OCI-LY1 (cell line): ENCODE results near the gene CEP85L.

Experiments
- H2AFZ ChIP-seq: fragments of 200-600 bp; sonication (generic), shearing (Covaris generic); 2 replicates; pipeline ENCODE4 v1.6.0; 2014; ENCODE audit warnings: antibody characterized with exemption, mild to moderate bottlenecking, low read length
- H3F3A ChIP-seq: fragments of 200-600 bp; sonication (generic), shearing (Covaris generic); 2 replicates; pipeline ENCODE4 v1.6.0; 2014; ENCODE audit warnings: mild to moderate bottlenecking, antibody characterized with exemption, low read length, moderate library complexity; ENCODE audit not compliant: insufficient read depth
- H3K27ac ChIP-seq: fragments of 200-600 bp; sonication (generic); 2 replicates; pipeline ENCODE4 v1.5.1; 2014; ENCODE audit warnings: low read length, mixed run types, mild to moderate bottlenecking, low read depth; ENCODE audit not compliant: poor library complexity, severe bottlenecking
- H3K27me3 ChIP-seq: fragments of 200-600 bp; sonication (generic); 2 replicates; pipeline ENCODE4 v1.6.0; 2014; ENCODE audit warnings: antibody characterized with exemption, mild to moderate bottlenecking, low read length, moderate library complexity; ENCODE audit not compliant: insufficient read depth
- H3K36me3 ChIP-seq: fragments of 200-600 bp; sonication (generic); 2 replicates; pipeline ENCODE4 v1.6.1; 2014; ENCODE audit warnings: mild to moderate bottlenecking, antibody characterized with exemption, low read length, moderate library complexity, mixed read lengths; ENCODE audit not compliant: insufficient read depth
- H3K4me1 ChIP-seq: fragments of 200-600 bp; sonication (generic); 2 replicates; pipeline ENCODE4 v1.5.1; 2014; ENCODE audit warnings: mild to moderate bottlenecking, low read length, moderate library complexity; ENCODE audit not compliant: insufficient read depth, severe bottlenecking
- H3K4me2 ChIP-seq: fragments of 200-600 bp; sonication (generic), shearing (Covaris generic); 2 replicates; pipeline ENCODE4 v1.6.1; 2014; ENCODE audit warnings: low read length
- H3K4me3 ChIP-seq: fragments of 200-600 bp; sonication (generic); 2 replicates; pipeline ENCODE4 v1.5.1; 2014; ENCODE audit warnings: low read length, low read depth, mild to moderate bottlenecking, mixed read lengths; ENCODE audit not compliant: poor library complexity, severe bottlenecking
- H3K79me2 ChIP-seq: fragments of 200-600 bp; shearing (Covaris generic); 2 replicates; pipeline ENCODE4 v1.6.1; 2016; ENCODE audit warnings: mixed run types, low read length, mixed read lengths; ENCODE audit not compliant: insufficient read depth
- H3K9ac ChIP-seq: fragments of 200-600 bp; sonication (generic), shearing (Covaris generic); 2 replicates; pipeline ENCODE4 v1.6.1; 2014; ENCODE audit warnings: mild to moderate bottlenecking, low read length, mixed read lengths
- H3K9me2 ChIP-seq: fragments of 200-600 bp; sonication (generic), shearing (Covaris generic); 2 replicates; pipeline ENCODE4 v1.6.1; 2014; ENCODE audit warnings: low read depth, mild to moderate bottlenecking, low read length, mixed read lengths
- H3K9me3 ChIP-seq: fragments of 200-600 bp; shearing (Covaris generic); 2 replicates; pipeline ENCODE4 v1.6.1; 2014; ENCODE audit warnings: low read length, mixed read lengths
- H4K20me1 ChIP-seq: fragments of 200-600 bp; sonication (generic), shearing (Covaris generic); 2 replicates; pipeline ENCODE4 v1.6.0; 2016; ENCODE audit warnings: mild to moderate bottlenecking, low read length; ENCODE audit not compliant: insufficient read depth
- CTCF ChIP-seq: fragments of 200-600 bp; sonication (generic), shearing (Covaris generic); IDR thresholded peaks from 2 replicates; pipeline ENCODE4 v1.5.1; 2017; ENCODE audit warnings: mild to moderate bottlenecking, antibody characterized with exemption, low read length, moderate library complexity, mixed read lengths
- EZH2 ChIP-seq: fragments of 200-600 bp; sonication (generic), shearing (Covaris generic); IDR thresholded peaks from 2 replicates; pipeline ENCODE4 v1.8.0; 2017; ENCODE audit warnings: borderline replicate concordance, mixed run types, mild to moderate bottlenecking, antibody characterized with exemption, low read length, moderate library complexity, mixed read lengths

CEP85L gene

GRCh38 chr6:118589649-118590365 is 61.6 kb downstream of the CEP85L start:
- H3K4me3 ChIP-seq, result no peak overlapping the region
- no peaks in the 10 kb centered on the region for H3K27me3 ChIP-seq
- no peaks in the 10 kb centered on the region for H4K20me1 ChIP-seq
- TF ChIP-seq CTCF, result no peak
- no peak for TF ChIP-seq EZH2
- H3K9me2 ChIP-seq, result no peaks in the 10 kb centered on the region
- H3K36me3 ChIP-seq, result no peaks in the 10 kb centered on the region
- no peaks in the 10 kb centered on the region for H3F3A ChIP-seq
- no peaks in the 10 kb centered on the region for H3K79me2 ChIP-seq
- H2AFZ ChIP-seq, result no peak overlapping the region
- H3K4me2 ChIP-seq, result no peak overlapping the region
- H3K4me1 ChIP-seq, result no peaks in the 10 kb centered on the region
- H3K9ac ChIP-seq, result no peak overlapping the region
- H3K27ac ChIP-seq, result no peak overlapping the region
- 0 out of 2 replicates have a peak, but pooled peaks cover 5% of the 10 kb centered on the region for H3K9me3 ChIP-seq

GRCh38 chr6:118589186-118589585 is 62.2 kb downstream of the CEP85L start:
- H3K4me2 ChIP-seq, result no peak overlapping the region
- H3K4me3 ChIP-seq, result no peak overlapping the region
- no peaks in the 10 kb centered on the region for H3K36me3 ChIP-seq
- H3K27me3 ChIP-seq, result no peaks in the 10 kb centered on the region
- no peaks in the 10 kb centered on the region for H4K20me1 ChIP-seq
- 0 out of 2 replicates have a peak, but pooled peaks cover 5% of the 10 kb centered on the region for H3K9me3 ChIP-seq
- H3K4me1 ChIP-seq, result no peaks in the 10 kb centered on the region
- H3F3A ChIP-seq, result no peaks in the 10 kb centered on the region
- TF ChIP-seq CTCF (no peak), EZH2 (no peak)
- no peak overlapping the region for H2AFZ ChIP-seq
- H3K9me2 ChIP-seq, result no peaks in the 10 kb centered on the region
- no peak overlapping the region for H3K27ac ChIP-seq
- no peak overlapping the region for H3K9ac ChIP-seq
- no peaks in the 10 kb centered on the region for H3K79me2 ChIP-seq

- no peak overlapping the region for H2AFZ ChIP-seq
- TF ChIP-seq EZH2 (no peak), CTCF (no peak)
- no peaks in the 10 kb centered on the region for H4K20me1 ChIP-seq
- H3F3A ChIP-seq, result no peaks in the 10 kb centered on the region
- H3K27me3 ChIP-seq, result no peaks in the 10 kb centered on the region
- no peaks in the 10 kb centered on the region for H3K4me1 ChIP-seq
- H3K79me2 ChIP-seq, result no peaks in the 10 kb centered on the region
- H3K9ac ChIP-seq, result no peak overlapping the region
- no peak overlapping the region for H3K27ac ChIP-seq
- H3K4me2 ChIP-seq, result no peak overlapping the region
- no peaks in the 10 kb centered on the region for H3K9me2 ChIP-seq
- H3K36me3 ChIP-seq, result no peaks in the 10 kb centered on the region
- no peak overlapping the region for H3K4me3 ChIP-seq
- H3K9me3 ChIP-seq, result 0 out of 2 replicates have a peak, but pooled peaks cover 5% of the 10 kb centered on the region
Measured at GRCh38 chr6:118588626-118589025, 62.8 kb downstream of the CEP85L start.
